Measurements from ENCODE around the gene LMO7. TPM values are rescaled to one million over a fixed set of nuclear protein-coding genes. Genes with fewer than 3 reads are reported as not detected.

LMO7 gene
- total and polyA plus RNA-seq, 2 experiments from 2014 or later = 139 to 232 TPM

- TF ChIP-seq CTCF (IDR thresholded peaks at IDR 0.05; ENCODE audit: low read depth, low read length) = no peak
- H3K4me1 ChIP-seq (ENCODE audit: low read depth) = no peaks in the 10 kb centered on the region
- no peak overlapping the region for H3K27ac ChIP-seq
- no peaks in the 10 kb centered on the region for H3K9me3 ChIP-seq (ENCODE audit: low read depth)
- no peak overlapping the region for H3K4me3 ChIP-seq
- no peak for DNase-seq (ENCODE audit: low read depth in 1 of 2, low spot score in 1 of 2)
- no peaks in the 10 kb centered on the region for H3K27me3 ChIP-seq
- no peaks in the 10 kb centered on the region for H3K36me3 ChIP-seq
These were observed 66.3 kb downstream of the LMO7 start for GRCh38 chr13:75702476-75702875.

DNA sequence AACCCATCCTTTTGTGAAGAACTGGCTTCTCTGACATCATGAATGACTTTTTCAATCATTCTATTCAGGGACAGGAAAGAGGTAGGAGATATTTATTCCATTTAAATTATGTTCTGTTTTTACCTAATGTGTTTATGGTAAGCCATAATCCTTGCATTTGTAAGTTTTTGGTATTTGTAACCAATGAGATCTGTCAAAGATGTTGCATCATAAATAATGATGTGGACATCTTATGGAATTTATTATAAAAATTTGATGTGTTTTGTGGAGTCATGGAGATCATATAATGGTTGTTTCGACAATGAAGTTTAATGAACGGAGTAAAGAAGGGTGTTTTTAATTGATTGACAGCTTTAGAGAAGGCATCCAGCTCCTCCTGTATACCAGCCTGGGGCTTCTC is 67.6 kb downstream of the LMO7 start:
- no peaks in the 10 kb centered on the region for H3K36me3 ChIP-seq
- H3K27ac ChIP-seq = no peak overlapping the region
- no peaks in the 10 kb centered on the region for H3K27me3 ChIP-seq
- H3K9me3 ChIP-seq (ENCODE audit: low read depth) = no peaks in the 10 kb centered on the region
- no peak for DNase-seq (ENCODE audit: low read depth in 1 of 2, low spot score in 1 of 2)
- no peak for TF ChIP-seq CTCF (IDR thresholded peaks at IDR 0.05; ENCODE audit: low read depth, low read length)
- H3K4me1 ChIP-seq (ENCODE audit: low read depth) = no peaks in the 10 kb centered on the region
- H3K4me3 ChIP-seq = no peak overlapping the region

- Histone ChIP-seq H3K36me3 (no peaks in the 10 kb centered on the region), H3K4me3 (no peak overlapping the region), H3K27me3 (no peaks in the 10 kb centered on the region), H3K9me3 (ENCODE audit: low read depth) (no peaks in the 10 kb centered on the region), H3K27ac (no peak overlapping the region), H3K4me1 (ENCODE audit: low read depth) (no peaks in the 10 kb centered on the region)
- TF ChIP-seq CTCF (IDR thresholded peaks at IDR 0.05; ENCODE audit: low read depth, low read length) = no peak
- DNase-seq (ENCODE audit: low read depth in 1 of 2, low spot score in 1 of 2) = peak; percentile 11 to 41
These were observed 68.2 kb downstream of the LMO7 start for GRCh38 chr13:75704194-75704926.

- no peaks in the 10 kb centered on the region for H3K9me3 ChIP-seq (ENCODE audit: low read depth)
- H3K27ac ChIP-seq = no peak overlapping the region
- H3K4me1 ChIP-seq (ENCODE audit: low read depth) = no peaks in the 10 kb centered on the region
- DNase-seq (ENCODE audit: low read depth in 1 of 2, low spot score in 1 of 2) = no peak
- TF ChIP-seq CTCF (IDR thresholded peaks at IDR 0.05; ENCODE audit: low read depth, low read length) = no peak
- no peak overlapping the region for H3K4me3 ChIP-seq
- no peaks in the 10 kb centered on the region for H3K36me3 ChIP-seq
- H3K27me3 ChIP-seq = no peaks in the 10 kb centered on the region
These were observed 68.8 kb downstream of the LMO7 start for GRCh38 chr13:75704927-75705288.

- peak in 1 of 2 donors; percentile 39 for DNase-seq (ENCODE audit: low read depth in 1 of 2, low spot score in 1 of 2)
- Histone ChIP-seq H3K9me3 (ENCODE audit: low read depth) (no peaks in the 10 kb centered on the region), H3K27me3 (no peaks in the 10 kb centered on the region), H3K4me3 (no peak overlapping the region), H3K36me3 (no peaks in the 10 kb centered on the region), H3K4me1 (ENCODE audit: low read depth) (no peaks in the 10 kb centered on the region), H3K27ac (no peak overlapping the region)
- TF ChIP-seq CTCF (IDR thresholded peaks at IDR 0.05; ENCODE audit: low read depth, low read length) = no peak
These were observed 69.3 kb downstream of the LMO7 start for GRCh38 chr13:75705395-75705794.

Measured in cardiac muscle cell (in vitro differentiated cells and primary cell).